Measurements from ENCODE around the gene ORM2.
"Not testable (repeated sequence)": the region's sequence is repeated elsewhere in the genome, so short reads cannot be mapped to it uniquely, and the experiment has no call there.

ORM2 gene

GRCh38 chr9:114332474-114333040 is 2.9 kb downstream of the ORM2 start:
- DNase-seq, result not testable (repeated sequence)

DNA sequence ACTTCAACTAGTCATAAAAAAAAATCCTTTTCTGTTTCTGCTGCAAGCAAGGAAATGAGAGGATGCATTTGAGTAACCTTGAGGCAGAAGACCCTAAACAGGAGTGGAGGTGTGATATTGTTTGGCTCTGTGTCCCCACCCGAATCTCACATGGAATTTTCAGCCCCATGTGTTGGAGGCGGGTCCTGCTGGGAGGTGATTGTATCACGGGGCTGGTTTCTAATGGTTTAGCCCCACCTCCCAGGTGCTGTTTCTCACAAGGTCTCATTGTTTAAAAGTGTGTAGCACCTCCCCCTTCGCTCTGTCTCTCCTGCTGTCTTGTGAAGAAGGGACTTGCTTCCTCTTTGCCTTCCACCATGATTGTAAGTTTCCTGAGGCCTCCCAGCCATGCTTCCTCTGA is 4.0 kb downstream of the ORM2 start:
- DNase-seq, result not testable (repeated sequence)

DNA sequence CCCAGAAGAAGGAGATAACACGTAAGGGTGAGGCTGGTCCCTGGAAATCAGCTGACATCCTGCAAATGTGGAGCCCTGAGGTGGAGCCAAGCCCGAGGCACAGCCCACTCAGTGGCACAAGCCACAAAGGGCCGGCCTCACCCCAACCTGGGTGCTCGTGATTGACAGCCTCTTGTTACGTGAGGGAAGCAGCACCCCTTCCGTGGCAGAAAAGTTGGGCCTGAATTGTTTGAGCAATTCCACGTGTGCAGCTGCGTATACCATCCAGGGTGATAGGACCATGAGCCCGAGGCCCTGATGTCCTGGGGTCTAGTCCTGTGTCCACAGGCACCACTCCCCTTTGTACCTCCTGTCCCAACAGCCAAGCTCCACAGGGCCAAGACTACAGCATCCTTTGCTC is 4.8 kb downstream of the ORM2 start:
- DNase-seq, result no peak

- no peak for DNase-seq
Observed at GRCh38 chr9:114335745-114336144, 6.1 kb downstream of the ORM2 start.

- DNase-seq, result no peak
Observed at GRCh38 chr9:114336157-114336556, 6.5 kb downstream of the ORM2 start.

DNA sequence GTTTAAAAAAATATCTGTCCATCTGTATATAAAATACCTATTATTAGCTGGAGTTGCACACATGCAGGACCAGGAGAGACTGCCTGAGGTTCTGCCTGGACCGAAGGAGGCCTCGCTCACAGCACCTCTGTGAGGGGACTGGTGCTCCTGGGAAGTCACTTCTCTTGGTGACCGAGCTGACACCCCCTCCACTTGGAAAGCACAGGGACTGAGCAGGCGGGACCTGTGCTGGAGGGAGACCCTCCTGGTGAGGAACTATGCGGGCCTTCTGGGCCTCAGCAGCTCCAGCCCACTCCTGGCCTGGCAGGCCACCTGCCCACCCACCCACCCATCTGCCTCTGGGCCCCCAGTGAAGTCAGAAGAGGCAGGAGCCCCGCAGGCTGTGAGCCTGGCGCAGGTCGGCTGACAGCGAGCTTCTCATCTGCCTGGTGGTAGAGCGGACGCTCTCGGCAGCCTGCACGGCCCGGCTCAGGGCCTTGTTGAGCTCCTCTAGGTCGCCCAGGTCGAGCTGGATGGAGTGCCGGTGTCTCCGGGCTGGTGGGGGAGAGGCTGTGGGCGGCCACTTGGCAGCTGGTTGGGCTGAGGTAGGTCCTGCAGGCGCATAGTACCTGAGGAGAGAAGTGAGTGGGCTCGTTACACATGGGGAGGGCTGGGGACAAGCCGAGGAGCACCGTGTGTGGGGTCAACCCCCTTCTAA is 7.2 kb downstream of the ORM2 start:
- DNase-seq, result no peak

- DNase-seq, result no peak
Observed at GRCh38 chr9:114338187-114338586, 8.5 kb downstream of the ORM2 start.

GRCh38 chr9:114339130-114339908 is 9.7 kb downstream of the ORM2 start:
- DNase-seq, result peak; percentile 57

- no peak for DNase-seq
Observed at GRCh38 chr9:114341152-114341830, 11.6 kb downstream of the ORM2 start.

DNA sequence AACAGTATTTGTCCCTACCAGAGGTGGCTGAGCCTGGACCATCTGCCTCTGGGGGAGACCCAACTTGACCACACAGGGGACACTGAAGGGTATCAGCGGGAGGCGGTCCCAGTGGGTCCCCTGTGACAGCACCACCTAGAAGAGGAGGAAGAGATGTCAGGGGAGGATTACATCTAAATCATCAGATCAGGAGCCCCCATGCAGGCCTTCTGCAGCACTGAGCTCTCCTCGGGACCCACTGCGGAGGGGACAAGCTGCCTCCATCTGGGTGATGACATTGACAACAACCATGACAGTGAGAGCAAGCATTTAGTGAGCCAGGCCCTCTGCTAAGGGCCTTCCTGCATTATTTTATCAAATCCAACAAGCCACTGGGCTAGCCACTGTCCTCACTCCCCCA is 12.3 kb downstream of the ORM2 start:
- no peak for DNase-seq

GRCh38 chr9:114342755-114343440 is 13.2 kb downstream of the ORM2 start:
- no peak for DNase-seq

DNA sequence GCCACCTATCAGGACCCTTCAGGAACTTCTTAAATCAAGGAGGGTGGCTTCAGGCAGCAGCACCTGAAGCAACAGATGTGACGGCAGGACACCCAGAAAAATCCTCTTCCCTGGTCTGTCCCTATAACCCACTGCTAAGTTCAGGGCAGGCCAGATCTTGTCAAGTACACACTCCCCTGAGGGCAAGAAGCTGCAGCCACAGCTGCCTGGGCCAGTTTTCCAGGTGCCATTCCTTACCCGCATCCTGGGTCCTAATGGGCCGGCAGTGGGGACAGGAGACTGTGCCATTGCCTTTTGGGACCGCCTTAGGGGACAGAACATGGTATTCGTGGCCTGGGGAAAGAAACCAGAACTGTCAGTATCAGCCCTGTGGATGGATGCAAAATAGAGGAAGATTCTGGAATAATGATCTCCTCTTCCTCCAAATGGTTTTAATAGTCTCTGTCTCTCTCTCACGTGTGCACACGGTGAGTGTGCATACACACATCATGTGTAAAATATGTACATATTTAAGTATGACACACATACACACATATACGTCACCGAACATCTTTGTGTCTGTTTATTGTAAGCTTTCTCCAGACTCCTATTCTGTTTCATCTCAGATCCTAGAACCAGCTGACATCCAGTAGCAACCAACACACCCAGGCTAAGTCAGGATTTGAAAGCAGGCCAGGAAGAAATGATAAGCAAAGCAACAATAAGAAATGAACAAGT is 14.0 kb downstream of the ORM2 start:
- DNase-seq, result no peak

- no peak for DNase-seq
Observed at GRCh38 chr9:114344188-114344566, 14.5 kb downstream of the ORM2 start.

DNA sequence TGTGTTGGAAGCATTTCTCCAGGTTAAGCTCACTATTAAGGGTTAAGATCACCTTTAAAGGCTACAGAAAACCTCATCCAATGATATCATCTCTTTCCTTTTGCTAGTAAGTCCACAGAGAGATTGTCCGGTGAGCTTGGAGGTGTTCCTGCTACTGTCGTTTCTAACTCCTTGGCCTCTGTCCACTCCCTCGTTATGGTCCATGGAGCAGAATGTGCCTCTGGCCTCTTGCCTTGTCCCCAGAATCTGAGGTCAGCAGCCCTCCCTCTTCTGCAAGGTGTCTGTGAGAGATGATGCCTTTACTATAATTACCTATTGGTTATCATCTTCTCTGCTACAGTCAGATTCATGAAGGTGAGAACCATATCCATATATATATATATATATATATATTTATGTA is 15.0 kb downstream of the ORM2 start:
- no peak for DNase-seq

- DNase-seq, result no peak
Observed at GRCh38 chr9:114345493-114346065, 15.9 kb downstream of the ORM2 start.

- DNase-seq, result no peak
Observed at GRCh38 chr9:114346146-114346545, 16.5 kb downstream of the ORM2 start.

DNA sequence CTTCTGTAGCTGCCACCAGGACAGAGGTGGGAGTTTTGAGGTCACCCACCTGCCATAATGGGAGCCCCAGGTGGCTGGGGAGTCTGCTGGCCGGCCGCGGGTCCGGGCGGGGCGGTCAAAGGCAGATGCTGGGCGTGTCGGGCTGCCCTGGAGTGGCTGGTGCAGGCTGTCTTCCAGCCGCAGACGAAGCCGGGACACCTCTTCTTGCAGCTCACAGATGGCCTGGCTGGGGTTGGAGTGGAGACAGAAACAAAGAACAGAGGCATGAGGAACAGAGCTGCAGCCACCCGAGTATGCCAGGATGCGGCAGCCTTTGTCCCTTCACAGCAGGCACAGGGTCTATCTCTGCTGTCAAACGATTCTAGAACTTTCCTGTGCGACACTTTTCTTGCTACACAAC is 18.0 kb downstream of the ORM2 start:
- no peak for DNase-seq

DNA sequence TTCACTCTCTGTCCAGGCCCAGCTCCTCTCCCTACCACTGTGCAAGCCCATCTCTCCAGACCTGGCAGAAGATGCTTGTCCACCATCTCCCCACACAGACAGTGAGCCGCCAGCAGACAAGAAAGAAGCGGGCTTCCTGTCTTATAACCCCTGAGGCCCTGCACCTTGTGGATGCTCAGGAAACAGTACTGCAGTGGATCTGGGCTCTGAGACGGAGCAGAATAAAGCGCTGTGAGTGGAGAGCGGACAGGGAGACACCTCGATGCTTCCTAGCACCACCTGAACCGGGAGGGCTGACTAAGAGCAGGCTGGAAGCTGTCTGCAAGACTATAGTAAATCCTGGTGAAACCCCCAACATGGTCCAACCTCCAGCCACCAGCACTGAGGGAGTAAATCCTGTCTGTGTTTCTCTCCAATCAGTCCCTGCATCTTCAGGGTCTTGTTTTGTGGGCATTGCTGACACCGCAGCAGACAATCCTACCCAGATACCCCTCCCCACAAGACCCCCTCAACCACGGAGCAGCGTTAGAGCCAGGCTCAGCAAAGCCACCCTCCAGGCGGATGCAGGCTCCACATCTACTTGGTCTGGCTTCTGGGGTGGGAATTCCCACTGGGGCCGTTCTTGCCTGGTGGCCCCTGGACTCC is 18.7 kb downstream of the ORM2 start:
- DNase-seq, result no peak

DNA sequence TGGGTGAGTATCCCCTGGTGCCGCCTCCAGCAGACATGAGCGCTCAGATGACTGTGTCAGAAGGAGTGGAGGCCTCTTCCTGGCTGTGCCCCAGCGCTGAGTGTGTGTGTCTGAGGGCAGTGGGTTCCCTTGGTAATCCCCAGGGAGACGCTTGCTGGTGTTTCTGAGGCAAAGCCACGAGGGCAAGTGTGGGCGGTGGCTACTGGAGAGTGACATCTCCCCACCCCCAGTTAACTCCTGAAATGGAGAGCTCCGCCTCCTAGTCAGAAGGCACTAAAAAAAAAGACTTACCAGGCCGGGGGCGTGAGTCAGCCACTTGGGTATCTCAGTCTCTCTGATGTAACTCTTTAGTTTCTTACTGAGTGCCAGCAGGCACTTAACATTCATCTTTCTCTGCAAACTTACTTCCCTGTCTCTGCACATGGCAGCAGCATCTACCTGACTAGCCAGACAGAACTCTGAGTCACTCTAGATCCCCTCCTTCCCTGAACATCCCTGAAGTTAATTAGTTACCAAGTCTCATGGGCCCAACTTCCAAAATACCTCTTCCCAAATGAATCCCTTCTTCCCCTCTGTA is 19.3 kb downstream of the ORM2 start:
- no peak for DNase-seq

DNA sequence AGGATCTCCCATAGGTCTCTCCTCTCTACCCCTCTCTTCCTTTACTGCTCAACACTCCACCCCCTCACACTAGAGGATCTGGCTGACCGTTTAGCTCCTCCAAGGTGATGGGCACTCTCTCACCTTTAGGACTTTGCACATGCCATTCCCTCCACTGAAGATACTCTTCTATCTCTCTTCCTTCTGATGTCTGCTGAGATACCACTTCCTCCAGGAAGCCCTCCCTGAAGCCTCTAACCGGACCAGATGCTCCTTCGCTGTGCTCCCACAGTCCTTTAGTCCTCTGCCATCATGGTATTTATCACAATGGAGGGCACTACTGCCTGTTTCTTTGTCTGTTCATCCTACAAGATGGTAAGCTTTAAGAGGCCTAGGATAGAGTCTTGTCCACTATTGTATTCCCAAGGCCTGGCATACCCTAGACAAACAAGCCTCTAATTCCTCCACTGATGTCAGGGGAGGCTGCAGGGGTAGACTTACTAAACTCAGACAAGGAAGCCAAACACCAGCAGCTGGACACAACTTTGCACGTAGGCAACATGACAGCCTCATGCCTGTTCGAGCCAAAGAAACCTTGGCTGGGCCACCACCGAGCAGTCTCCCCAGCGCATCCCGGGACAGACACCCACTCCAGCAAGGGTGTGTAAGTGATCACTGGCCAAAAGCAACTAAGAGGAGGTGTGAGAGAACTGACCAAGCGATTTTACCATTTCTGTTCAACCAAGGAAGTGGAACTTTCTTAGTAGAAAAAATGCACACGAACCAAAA is 20.2 kb downstream of the ORM2 start:
- DNase-seq, result no peak
